ENCODE results near the gene TNC.

The TNC gene

DNA sequence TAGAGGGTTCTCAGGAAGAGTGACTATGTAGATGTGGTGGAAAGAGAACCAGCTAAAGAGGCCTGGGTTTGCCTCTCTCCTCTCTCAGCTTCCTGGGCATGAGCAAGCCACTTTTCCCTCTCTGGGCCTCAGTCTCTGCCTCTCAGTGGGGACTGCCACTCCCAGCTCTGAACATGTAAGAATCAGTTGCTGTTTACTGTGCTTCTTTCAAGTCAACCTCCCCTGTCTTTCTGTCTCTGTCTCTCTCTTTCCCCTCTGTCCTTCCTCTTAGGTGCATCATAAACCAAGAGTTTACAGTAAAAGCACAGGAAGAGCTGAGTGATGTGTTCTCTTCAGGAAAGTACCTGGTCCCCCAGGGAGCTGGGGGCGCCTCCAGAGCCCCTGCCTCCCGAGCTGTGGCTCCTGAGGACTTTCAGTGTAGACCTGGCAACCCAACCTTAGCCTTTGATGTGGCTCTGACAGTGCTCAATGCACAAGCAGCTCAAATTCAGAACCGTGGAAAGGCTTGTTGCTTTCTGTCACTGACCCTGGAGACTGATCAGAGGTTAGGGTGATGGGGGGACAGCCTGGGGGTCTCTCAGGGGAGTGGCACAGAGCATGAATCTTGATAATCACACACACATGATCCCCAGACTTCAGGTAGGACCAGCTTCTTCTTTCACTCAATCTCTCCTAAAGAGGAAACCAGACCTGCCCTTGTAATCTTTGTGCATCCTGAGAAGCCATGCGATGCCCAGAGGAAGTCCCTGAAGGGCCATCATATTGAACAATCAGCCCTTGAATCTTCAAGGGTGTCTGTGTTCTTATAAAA lies 128.2 kb downstream of the TNC start:
- H3K4me1 ChIP-seq (ENCODE audit: insufficient read depth, low read length), result no peaks in the 10 kb centered on the region
- no peaks in the 10 kb centered on the region for H3K36me3 ChIP-seq (ENCODE audit: insufficient read depth, low read length)
- no peaks in the 10 kb centered on the region for H3K9me3 ChIP-seq (ENCODE audit: control insufficient read depth, insufficient read depth, low read length)
- no peak overlapping the region for H3K9ac ChIP-seq (ENCODE audit: low read depth, low read length)

- H3K36me3 ChIP-seq (ENCODE audit: insufficient read depth, low read length), result no peaks in the 10 kb centered on the region
- H3K9me3 ChIP-seq (ENCODE audit: control insufficient read depth, insufficient read depth, low read length), result no peaks in the 10 kb centered on the region
- no peak overlapping the region for H3K9ac ChIP-seq (ENCODE audit: low read depth, low read length)
- H3K4me1 ChIP-seq (ENCODE audit: insufficient read depth, low read length), result no peaks in the 10 kb centered on the region
Measured at GRCh38 chr9:114988962-114989599, 128.9 kb downstream of the TNC start.

DNA sequence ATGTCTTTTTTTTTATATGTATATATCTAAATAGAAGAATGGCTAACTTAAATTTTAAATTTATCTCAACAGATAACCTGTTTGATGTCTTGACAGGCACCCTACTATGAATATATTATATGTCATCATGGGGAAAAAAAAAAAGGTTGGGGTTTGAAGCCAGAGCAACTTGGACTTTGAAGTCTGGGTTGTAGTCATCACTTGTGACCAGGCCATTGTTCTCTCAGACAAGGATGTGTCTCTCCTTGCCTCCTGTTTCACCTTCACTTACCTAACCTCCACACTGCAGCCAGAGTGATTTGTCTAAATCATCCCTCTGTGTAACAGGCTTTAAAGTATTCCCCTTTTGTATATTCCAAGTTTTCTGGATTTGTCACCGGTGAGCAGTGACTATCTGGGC lies 130.8 kb downstream of the TNC start:
- Histone ChIP-seq H3K4me1 (ENCODE audit: insufficient read depth, low read length) (no peaks in the 10 kb centered on the region), H3K9ac (ENCODE audit: low read depth, low read length) (no peak overlapping the region), H3K9me3 (ENCODE audit: control insufficient read depth, insufficient read depth, low read length) (no peaks in the 10 kb centered on the region), H3K36me3 (ENCODE audit: insufficient read depth, low read length) (no peaks in the 10 kb centered on the region)

- Histone ChIP-seq H3K9ac (ENCODE audit: low read depth, low read length) (no peak overlapping the region), H3K36me3 (ENCODE audit: insufficient read depth, low read length) (no peaks in the 10 kb centered on the region), H3K4me1 (ENCODE audit: insufficient read depth, low read length) (no peaks in the 10 kb centered on the region), H3K9me3 (ENCODE audit: control insufficient read depth, insufficient read depth, low read length) (no peaks in the 10 kb centered on the region)
Measured at GRCh38 chr9:114985959-114986501, 131.9 kb downstream of the TNC start.

DNA sequence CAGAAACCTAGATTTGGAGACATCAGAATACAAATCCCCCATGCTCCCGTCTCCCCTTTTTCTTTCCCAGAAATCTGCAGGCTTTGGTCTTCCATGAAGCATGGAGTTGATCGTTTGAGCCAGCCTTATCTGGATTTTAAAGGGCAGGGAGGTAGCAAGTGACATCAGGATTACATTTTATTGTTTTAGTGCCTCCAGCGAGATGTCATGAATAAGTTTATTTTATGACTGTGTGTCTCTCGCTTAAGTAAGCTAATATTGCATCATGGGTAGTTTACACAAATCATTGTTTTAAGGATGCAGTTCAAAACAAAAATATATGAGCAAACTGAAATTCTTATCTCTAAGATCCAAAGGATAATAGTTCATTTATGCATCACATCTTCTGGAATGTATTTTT lies 136.9 kb downstream of the TNC start:
- H3K9ac ChIP-seq (ENCODE audit: low read depth, low read length), result no peak overlapping the region
- no peaks in the 10 kb centered on the region for H3K9me3 ChIP-seq (ENCODE audit: control insufficient read depth, insufficient read depth, low read length)
- H3K36me3 ChIP-seq (ENCODE audit: insufficient read depth, low read length), result no peaks in the 10 kb centered on the region
- H3K4me1 ChIP-seq (ENCODE audit: insufficient read depth, low read length), result no peaks in the 10 kb centered on the region

GRCh38 chr9:114973216-114973615 lies 144.7 kb downstream of the TNC start:
- Histone ChIP-seq H3K9ac (ENCODE audit: low read depth, low read length) (no peak overlapping the region), H3K36me3 (ENCODE audit: insufficient read depth, low read length) (no peaks in the 10 kb centered on the region), H3K9me3 (ENCODE audit: control insufficient read depth, insufficient read depth, low read length) (no peaks in the 10 kb centered on the region), H3K4me1 (ENCODE audit: insufficient read depth, low read length) (peaks cover 11% of the 10 kb centered on the region; the same call in 1 of the 2 replicates)

GRCh38 chr9:114972510-114973136 lies 145.3 kb downstream of the TNC start:
- no peaks in the 10 kb centered on the region for H3K36me3 ChIP-seq (ENCODE audit: insufficient read depth, low read length)
- H3K9ac ChIP-seq (ENCODE audit: low read depth, low read length), result no peak overlapping the region
- H3K4me1 ChIP-seq (ENCODE audit: insufficient read depth, low read length), result peaks cover 11% of the 10 kb centered on the region; the same call in 1 of the 2 replicates
- H3K9me3 ChIP-seq (ENCODE audit: control insufficient read depth, insufficient read depth, low read length), result no peaks in the 10 kb centered on the region
